H9 (cell line): ENCODE results near the gene FBLN2. TPM values are rescaled to one million over a fixed set of nuclear protein-coding genes. Genes with fewer than 3 reads are reported as not detected.

Experiments used
- DNase-seq: peaks from one replicate; pipeline ENCODE4 v3.0.0-alpha.2; 2017
- H2AFZ ChIP-seq: one replicate; pipeline ENCODE4 v1.6.1; 2013; ENCODE audit warnings: mild to moderate bottlenecking, low read length, control low read depth, moderate library complexity
- H2AK5ac ChIP-seq: 2 replicates; pipeline ENCODE4 v1.6.1; 2013; ENCODE audit warnings: low read length, control low read depth, mixed read lengths; ENCODE audit not compliant: insufficient read length
- H2BK120ac ChIP-seq: one replicate; pipeline ENCODE4 v1.6.1; 2013; ENCODE audit warnings: low read depth, mild to moderate bottlenecking, low read length, control low read depth, inconsistent platforms; ENCODE audit not compliant: poor library complexity, severe bottlenecking
- H2BK12ac ChIP-seq: 2 replicates; pipeline ENCODE4 v1.6.1; 2013; ENCODE audit warnings: low read length, control low read depth, mixed read lengths, low read depth; ENCODE audit not compliant: insufficient read length
- H2BK15ac ChIP-seq: 2 replicates; pipeline ENCODE4 v1.6.1; 2013; ENCODE audit warnings: low read depth, low read length, control low read depth
- H2BK20ac ChIP-seq: one replicate; pipeline ENCODE4 v1.6.1; 2013; ENCODE audit warnings: low read depth, mild to moderate bottlenecking, low read length, control low read depth, inconsistent platforms; ENCODE audit not compliant: poor library complexity, severe bottlenecking
- H2BK5ac ChIP-seq: 2 replicates; pipeline ENCODE4 v1.6.1; 2013; ENCODE audit warnings: low read length, control low read depth, mixed read lengths; ENCODE audit not compliant: insufficient read length
- H3K14ac ChIP-seq: 2 replicates; pipeline ENCODE4 v1.6.1; 2013; ENCODE audit warnings: low read length, control low read depth; ENCODE audit not compliant: insufficient read depth
- H3K18ac ChIP-seq: 2 replicates; pipeline ENCODE4 v1.6.1; 2013; ENCODE audit warnings: low read depth, mild to moderate bottlenecking, mixed read lengths, low read length, control low read depth; ENCODE audit not compliant: insufficient read length
- H3K23ac ChIP-seq: 2 replicates; pipeline ENCODE4 v1.6.1; 2013; ENCODE audit warnings: low read length, control low read depth, mixed read lengths, low read depth; ENCODE audit not compliant: insufficient read length
- H3K23me2 ChIP-seq: 2 replicates; pipeline ENCODE4 v1.6.1; 2013; ENCODE audit warnings: low read depth, mild to moderate bottlenecking, mixed read lengths, low read length, control low read depth; ENCODE audit not compliant: insufficient read length, poor library complexity, severe bottlenecking
- H3K27ac ChIP-seq: 2 replicates; pipeline ENCODE4 v1.5.1; 2013; ENCODE audit warnings: low read length, control low read depth, mixed read lengths, low read depth; ENCODE audit not compliant: insufficient read length
- H3K27me3 ChIP-seq: 2 replicates; pipeline ENCODE4 v1.6.1; 2013; ENCODE audit warnings: low read length, control low read depth, inconsistent platforms; ENCODE audit not compliant: insufficient read depth
- H3K4ac ChIP-seq: 2 replicates; pipeline ENCODE4 v1.6.1; 2013; ENCODE audit warnings: low read depth, mild to moderate bottlenecking, control low read depth, inconsistent platforms, low read length, moderate library complexity
- H3K4me1 ChIP-seq: 2 replicates; pipeline ENCODE4 v1.6.1; 2013; ENCODE audit warnings: low read length, control low read depth, inconsistent platforms; ENCODE audit not compliant: insufficient read depth
- H3K4me2 ChIP-seq: 2 replicates; pipeline ENCODE4 v1.6.1; 2013; ENCODE audit warnings: low read length, control low read depth, mixed read lengths; ENCODE audit not compliant: insufficient read length, insufficient read depth
- H3K56ac ChIP-seq: 2 replicates; pipeline ENCODE4 v1.6.1; 2013; ENCODE audit warnings: low read depth, mild to moderate bottlenecking, mixed read lengths, low read length, control low read depth; ENCODE audit not compliant: insufficient read length
- H3K79me1 ChIP-seq: 2 replicates; pipeline ENCODE4 v1.6.1; 2013; ENCODE audit warnings: low read depth, mild to moderate bottlenecking, moderate library complexity, low read length, control low read depth, inconsistent platforms; ENCODE audit not compliant: insufficient read depth, poor library complexity, severe bottlenecking
- H3K79me2 ChIP-seq: 2 replicates; pipeline ENCODE4 v1.6.1; 2013; ENCODE audit warnings: low read length, control low read depth, inconsistent platforms; ENCODE audit not compliant: insufficient read depth
- H3K9ac ChIP-seq: 2 replicates; pipeline ENCODE4 v1.6.1; 2013; ENCODE audit warnings: low read length, control low read depth, mixed read lengths; ENCODE audit not compliant: insufficient read length; ENCODE audit errors: extremely low read depth
- H3K9me3 ChIP-seq: one replicate; pipeline ENCODE4 v1.6.1; 2013; ENCODE audit warnings: low read depth, low read length, inconsistent platforms; ENCODE audit not compliant: control insufficient read depth
- H3T11ph ChIP-seq: one replicate; pipeline ENCODE4 v1.6.1; 2013; ENCODE audit warnings: mild to moderate bottlenecking, low read length, control low read depth, inconsistent platforms
- H4K20me1 ChIP-seq: one replicate; pipeline ENCODE4 v1.6.1; 2013; ENCODE audit not compliant: control insufficient read depth, insufficient read length, insufficient read depth
- H4K5ac ChIP-seq: 2 replicates; pipeline ENCODE4 v1.6.1; 2013; ENCODE audit warnings: low read depth, mild to moderate bottlenecking, mixed read lengths, low read length, control low read depth; ENCODE audit not compliant: insufficient read length
- H4K8ac ChIP-seq: replicated peaks from 2 replicates; pipeline ENCODE4 v1.6.1; 2013; ENCODE audit warnings: low read length, control low read depth, mixed read lengths, low read depth; ENCODE audit not compliant: insufficient read length
- H4K91ac ChIP-seq: 2 replicates; pipeline ENCODE4 v1.6.1; 2013; ENCODE audit warnings: low read depth, mild to moderate bottlenecking, moderate library complexity, mixed read lengths, low read length, control low read depth; ENCODE audit not compliant: insufficient read length
- H3K27ac Mint-ChIP-seq, 3 experiments: 2 replicates in 2 of 3; 3 replicates in 1 of 3; pipeline ENCODE4 v1.8.0; 2020 to 2021; ENCODE audit warnings: mixed read lengths in 3 of 3, mild to moderate bottlenecking in 1 of 3, moderate library complexity in 1 of 3
- H3K27me3 Mint-ChIP-seq: 2 replicates; pipeline ENCODE4 v1.8.0; 2021; ENCODE audit warnings: low read depth, mild to moderate bottlenecking, moderate library complexity, mixed read lengths
- H3K36me3 Mint-ChIP-seq, 3 experiments: 2 replicates in 2 of 3; 3 replicates in 1 of 3; pipeline ENCODE4 v1.8.0; 2020 to 2021; ENCODE audit warnings: low read depth in 3 of 3, mixed read lengths in 3 of 3; ENCODE audit not compliant: insufficient read depth in 1 of 3
- H3K4me1 Mint-ChIP-seq, 2 experiments: 2 replicates each; pipeline ENCODE4 v1.8.0; 2020; ENCODE audit warnings: mixed read lengths in 2 of 2
- H3K4me3 Mint-ChIP-seq, 2 experiments: 2 replicates in 1 of 2; 3 replicates in 1 of 2; pipeline ENCODE4 v1.8.0; 2020 to 2021; ENCODE audit warnings: mild to moderate bottlenecking in 2 of 2, mixed read lengths in 2 of 2, moderate library complexity in 1 of 2
- H3K9me3 Mint-ChIP-seq, 2 experiments: 2 replicates in 1 of 2; 3 replicates in 1 of 2; pipeline ENCODE4 v1.8.0; 2020; ENCODE audit warnings: mild to moderate bottlenecking in 2 of 2, mixed read lengths in 2 of 2, moderate library complexity in 1 of 2
- WGBS: extraction: QIAGEN DNeasy Blood & Tissue Kit; methylation state at CpG from one replicate; pipeline ENCODE4 v1.1.7; 2013; ENCODE audit warnings: missing lambda C conversion rate, low lambda C conversion rate, mixed read lengths; ENCODE audit not compliant: insufficient read length; ENCODE audit errors: extremely low coverage; 5-methylcytosine and 5-hydroxymethylcytosine counted together
- total RNA-seq: library from RNA; stranded (reverse); gene quantifications from 2 replicates; pipeline ENCODE4 v1.2.1, GENCODE V29; 2021
- TF ChIP-seq, protein P1 (sequence below): fragments of 200-600 bp; sonication (generic); conservative IDR thresholded peaks from 3 replicates; pipeline ENCODE4 v1.8.0; 2021; ENCODE audit warnings: antibody characterized with exemption, mild to moderate bottlenecking

Gene FBLN2
- total RNA-seq, 1 experiment from 2014 or later: 11.8 TPM

DNA sequence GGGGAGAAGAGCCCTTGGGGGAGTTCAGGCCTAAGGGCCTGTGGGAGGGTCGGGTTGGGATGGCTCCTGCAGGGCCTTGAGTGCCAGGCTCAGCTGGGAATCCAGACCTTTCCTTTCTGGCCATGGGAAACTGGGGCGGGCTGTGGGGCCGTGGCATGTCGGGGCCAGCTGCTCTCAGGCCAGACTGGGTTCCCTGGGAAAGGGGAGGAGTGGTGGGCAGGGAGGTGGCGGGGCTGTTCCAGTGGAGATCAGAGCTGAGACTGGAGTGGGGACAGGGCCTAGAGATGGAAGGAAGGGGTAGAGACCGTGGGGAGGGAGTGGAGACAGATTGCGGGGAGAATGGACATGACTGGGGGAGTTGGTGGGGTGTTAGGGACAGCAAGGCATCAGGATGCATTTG lies 20.3 kb downstream of the FBLN2 start:
- Mint-ChIP-seq H3K4me3 (no peak overlapping the region), H3K36me3 (no peaks in the 10 kb centered on the region), H3K4me1 (peaks cover 13 to 18% of the 10 kb centered on the region in 2 experiments), H3K27ac (no peak overlapping the region), H3K27me3 (no peaks in the 10 kb centered on the region), H3K9me3 (no peaks in the 10 kb centered on the region)
- H3K27ac ChIP-seq: no peak overlapping the region
- TF ChIP-seq, protein P1, sequence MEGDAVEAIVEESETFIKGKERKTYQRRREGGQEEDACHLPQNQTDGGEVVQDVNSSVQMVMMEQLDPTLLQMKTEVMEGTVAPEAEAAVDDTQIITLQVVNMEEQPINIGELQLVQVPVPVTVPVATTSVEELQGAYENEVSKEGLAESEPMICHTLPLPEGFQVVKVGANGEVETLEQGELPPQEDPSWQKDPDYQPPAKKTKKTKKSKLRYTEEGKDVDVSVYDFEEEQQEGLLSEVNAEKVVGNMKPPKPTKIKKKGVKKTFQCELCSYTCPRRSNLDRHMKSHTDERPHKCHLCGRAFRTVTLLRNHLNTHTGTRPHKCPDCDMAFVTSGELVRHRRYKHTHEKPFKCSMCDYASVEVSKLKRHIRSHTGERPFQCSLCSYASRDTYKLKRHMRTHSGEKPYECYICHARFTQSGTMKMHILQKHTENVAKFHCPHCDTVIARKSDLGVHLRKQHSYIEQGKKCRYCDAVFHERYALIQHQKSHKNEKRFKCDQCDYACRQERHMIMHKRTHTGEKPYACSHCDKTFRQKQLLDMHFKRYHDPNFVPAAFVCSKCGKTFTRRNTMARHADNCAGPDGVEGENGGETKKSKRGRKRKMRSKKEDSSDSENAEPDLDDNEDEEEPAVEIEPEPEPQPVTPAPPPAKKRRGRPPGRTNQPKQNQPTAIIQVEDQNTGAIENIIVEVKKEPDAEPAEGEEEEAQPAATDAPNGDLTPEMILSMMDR: no peak
- no peak overlapping the region for H2BK12ac ChIP-seq
- no peak overlapping the region for H4K8ac ChIP-seq
- no peak overlapping the region for H3K56ac ChIP-seq
- H2AFZ ChIP-seq: no peak overlapping the region
- H3K79me1 ChIP-seq: no peaks in the 10 kb centered on the region
- no peak overlapping the region for H2BK120ac ChIP-seq
- H4K20me1 ChIP-seq: no peaks in the 10 kb centered on the region
- no peak overlapping the region for H2BK15ac ChIP-seq
- no peak overlapping the region for H4K5ac ChIP-seq
- H3K23me2 ChIP-seq: no peaks in the 10 kb centered on the region
- H3K4me1 ChIP-seq: no peaks in the 10 kb centered on the region
- no peak overlapping the region for H3K23ac ChIP-seq
- H2BK20ac ChIP-seq: no peak overlapping the region
- H3K9me3 ChIP-seq: no peaks in the 10 kb centered on the region
- H3T11ph ChIP-seq: no peak overlapping the region
- no peak overlapping the region for H2AK5ac ChIP-seq
- no peaks in the 10 kb centered on the region for H3K79me2 ChIP-seq
- no peak for DNase-seq
- no peak overlapping the region for H2BK5ac ChIP-seq
- no peak overlapping the region for H3K4me2 ChIP-seq
- H3K4ac ChIP-seq: no peak overlapping the region
- no peak overlapping the region for H4K91ac ChIP-seq
- H3K9ac ChIP-seq: no peak overlapping the region
- H3K14ac ChIP-seq: no peak overlapping the region
- no peak overlapping the region for H3K18ac ChIP-seq
- no CpG with 5 or more reads among the region's 7 CpGs for WGBS
- H3K27me3 ChIP-seq: no peaks in the 10 kb centered on the region
